Measurements from ENCODE around the gene NMNAT3. TPM values are rescaled to one million over a fixed set of nuclear protein-coding genes. Genes with fewer than 3 reads are reported as not detected.

The NMNAT3 gene
- total RNA-seq, 1 experiment from 2014 or later = 4.6 TPM

DNA sequence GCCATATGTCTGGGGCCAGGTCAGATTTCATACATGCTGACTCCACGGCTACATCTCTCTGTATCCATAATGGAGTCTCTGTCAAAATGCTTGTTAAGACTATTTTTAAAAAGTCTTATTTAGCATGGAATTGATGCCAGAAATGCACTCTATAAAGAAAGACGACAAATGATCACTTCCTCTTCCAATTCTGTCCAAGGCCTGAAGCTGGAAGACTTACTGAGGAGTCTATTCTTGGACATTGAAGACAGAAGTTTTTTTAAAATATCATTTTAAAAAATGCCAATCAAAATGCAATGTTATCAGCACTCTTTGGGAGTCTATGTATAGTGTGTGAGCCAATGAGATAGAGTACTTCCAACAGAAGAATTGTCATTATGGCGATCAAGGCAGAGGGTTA, 27.9 kb upstream of the NMNAT3 start:
- POLR2A ChIA-PET = no interaction called here
- Mint-ChIP-seq H3K27ac (no peak overlapping the region), H3K4me1 (peaks cover 6% of the 10 kb centered on the region), H3K36me3 (no peaks in the 10 kb centered on the region), H3K4me3 (no peak overlapping the region), H3K27me3 (ENCODE audit: low read depth) (peaks cover 6% of the 10 kb centered on the region), H3K9me3 (no peaks in the 10 kb centered on the region)
- CTCF ChIA-PET = no interaction called here
- DNase-seq (ENCODE audit: low spot score) = no peak
- TF ChIP-seq ZNF138 (CRISPR knock-in tag; conservative IDR thresholded peaks at IDR 0.05) (no peak), FOXP1 (CRISPR knock-in tag; IDR thresholded peaks at IDR 0.05; ENCODE audit: borderline replicate concordance) (no peak)
- TF ChIP-seq, protein P1, sequence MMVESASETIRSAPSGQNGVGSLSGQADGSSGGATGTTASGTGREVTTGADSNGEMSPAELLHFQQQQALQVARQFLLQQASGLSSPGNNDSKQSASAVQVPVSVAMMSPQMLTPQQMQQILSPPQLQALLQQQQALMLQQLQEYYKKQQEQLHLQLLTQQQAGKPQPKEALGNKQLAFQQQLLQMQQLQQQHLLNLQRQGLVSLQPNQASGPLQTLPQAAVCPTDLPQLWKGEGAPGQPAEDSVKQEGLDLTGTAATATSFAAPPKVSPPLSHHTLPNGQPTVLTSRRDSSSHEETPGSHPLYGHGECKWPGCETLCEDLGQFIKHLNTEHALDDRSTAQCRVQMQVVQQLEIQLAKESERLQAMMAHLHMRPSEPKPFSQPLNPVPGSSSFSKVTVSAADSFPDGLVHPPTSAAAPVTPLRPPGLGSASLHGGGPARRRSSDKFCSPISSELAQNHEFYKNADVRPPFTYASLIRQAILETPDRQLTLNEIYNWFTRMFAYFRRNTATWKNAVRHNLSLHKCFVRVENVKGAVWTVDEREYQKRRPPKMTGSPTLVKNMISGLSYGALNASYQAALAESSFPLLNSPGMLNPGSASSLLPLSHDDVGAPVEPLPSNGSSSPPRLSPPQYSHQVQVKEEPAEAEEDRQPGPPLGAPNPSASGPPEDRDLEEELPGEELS (CRISPR knock-in tag; IDR thresholded peaks at IDR 0.05) = no peak
- TF ChIP-seq, protein P2, sequence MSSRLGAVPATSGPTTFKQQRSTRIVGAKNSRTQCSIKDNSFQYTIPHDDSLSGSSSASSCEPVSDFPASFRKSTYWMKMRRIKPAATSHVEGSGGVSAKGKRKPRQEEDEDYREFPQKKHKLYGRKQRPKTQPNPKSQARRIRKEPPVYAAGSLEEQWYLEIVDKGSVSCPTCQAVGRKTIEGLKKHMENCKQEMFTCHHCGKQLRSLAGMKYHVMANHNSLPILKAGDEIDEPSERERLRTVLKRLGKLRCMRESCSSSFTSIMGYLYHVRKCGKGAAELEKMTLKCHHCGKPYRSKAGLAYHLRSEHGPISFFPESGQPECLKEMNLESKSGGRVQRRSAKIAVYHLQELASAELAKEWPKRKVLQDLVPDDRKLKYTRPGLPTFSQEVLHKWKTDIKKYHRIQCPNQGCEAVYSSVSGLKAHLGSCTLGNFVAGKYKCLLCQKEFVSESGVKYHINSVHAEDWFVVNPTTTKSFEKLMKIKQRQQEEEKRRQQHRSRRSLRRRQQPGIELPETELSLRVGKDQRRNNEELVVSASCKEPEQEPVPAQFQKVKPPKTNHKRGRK (CRISPR knock-in tag; IDR thresholded peaks at IDR 0.05; ENCODE audit: borderline replicate concordance) = no peak
- ATAC-seq = no peak

DNA sequence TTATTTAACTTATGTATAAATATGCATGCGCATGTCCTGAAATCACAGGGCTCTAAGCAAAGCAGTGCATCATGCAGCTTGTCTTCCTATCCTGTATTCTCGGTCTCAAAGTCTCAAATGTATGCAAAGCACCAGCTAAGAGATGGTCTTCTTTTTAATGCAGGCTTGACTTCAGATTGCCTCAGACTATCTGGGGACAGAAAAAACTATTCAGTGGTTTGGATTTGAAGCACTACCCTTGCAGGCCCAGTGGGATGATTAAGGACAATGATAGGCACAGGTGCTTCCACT, 18.5 kb upstream of the NMNAT3 start:
- TF ChIP-seq SMAD3 (CRISPR knock-in tag; IDR thresholded peaks at IDR 0.05; ENCODE audit: borderline replicate concordance) (no peak), TCF7 (CRISPR knock-in tag; IDR thresholded peaks at IDR 0.05; ENCODE audit: low read depth) (no peak), IRF2 (CRISPR knock-in tag; IDR thresholded peaks at IDR 0.05; ENCODE audit: borderline replicate concordance, low read depth) (no peak), GTF2I (CRISPR knock-in tag; conservative IDR thresholded peaks at IDR 0.05) (no peak)
- TF ChIP-seq, protein P3, sequence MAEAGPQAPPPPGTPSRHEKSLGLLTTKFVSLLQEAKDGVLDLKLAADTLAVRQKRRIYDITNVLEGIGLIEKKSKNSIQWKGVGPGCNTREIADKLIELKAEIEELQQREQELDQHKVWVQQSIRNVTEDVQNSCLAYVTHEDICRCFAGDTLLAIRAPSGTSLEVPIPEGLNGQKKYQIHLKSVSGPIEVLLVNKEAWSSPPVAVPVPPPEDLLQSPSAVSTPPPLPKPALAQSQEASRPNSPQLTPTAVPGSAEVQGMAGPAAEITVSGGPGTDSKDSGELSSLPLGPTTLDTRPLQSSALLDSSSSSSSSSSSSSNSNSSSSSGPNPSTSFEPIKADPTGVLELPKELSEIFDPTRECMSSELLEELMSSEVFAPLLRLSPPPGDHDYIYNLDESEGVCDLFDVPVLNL (CRISPR knock-in tag; IDR thresholded peaks at IDR 0.05; ENCODE audit: borderline replicate concordance, low read depth) = no peak
- Mint-ChIP-seq H3K36me3 (no peaks in the 10 kb centered on the region), H3K4me1 (peaks cover 9% of the 10 kb centered on the region), H3K27ac (no peak overlapping the region), H3K27me3 (ENCODE audit: low read depth) (no peaks in the 10 kb centered on the region), H3K4me3 (no peak overlapping the region), H3K9me3 (no peaks in the 10 kb centered on the region)
- ChIA-PET POLR2A (no interaction called here), CTCF (no interaction called here)
- ATAC-seq = no peak
- DNase-seq (ENCODE audit: low spot score) = no peak

DNA sequence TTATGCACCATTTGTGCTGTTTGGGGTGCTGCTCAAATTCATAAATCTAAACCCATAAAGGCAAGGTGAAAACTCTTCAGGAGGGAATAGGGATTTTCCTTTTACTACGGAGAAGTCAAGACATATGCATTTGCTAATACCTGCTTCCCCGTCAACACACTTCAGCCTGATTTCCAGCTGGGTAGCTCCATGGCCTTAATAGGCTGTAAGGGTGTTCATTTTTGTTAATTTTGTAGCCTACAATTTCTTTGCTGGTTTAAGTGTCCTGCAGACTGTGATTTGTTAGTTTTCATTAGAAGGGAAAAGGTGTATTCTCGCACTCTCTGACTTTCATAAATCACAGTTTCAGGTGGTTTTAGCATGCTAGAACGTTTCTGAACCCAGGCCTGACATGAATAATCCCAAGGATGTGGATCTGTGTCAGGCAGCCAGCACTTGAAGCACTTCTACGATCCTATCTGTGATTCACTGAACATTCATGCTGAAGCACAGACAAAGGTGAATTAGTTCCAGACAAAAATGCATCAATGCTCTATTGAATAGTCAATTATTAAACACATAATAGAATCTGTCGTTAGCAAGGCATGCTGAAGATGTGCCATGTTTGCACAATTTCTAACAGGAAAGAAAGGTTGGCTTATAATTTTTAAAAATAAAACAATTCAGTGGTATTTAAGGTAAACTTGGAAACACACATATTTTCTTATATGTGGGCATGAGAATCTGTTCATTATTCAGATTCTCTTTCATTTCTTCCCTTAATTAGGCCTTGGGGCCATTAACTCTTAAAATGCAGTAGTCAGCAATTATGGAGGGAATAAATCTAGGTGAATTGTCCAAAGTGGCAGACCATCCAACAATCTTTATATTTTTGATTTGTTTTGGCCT, 17.9 kb upstream of the NMNAT3 start:
- peaks cover 9% of the 10 kb centered on the region for H3K4me1 Mint-ChIP-seq
- ATAC-seq (no peak), DNase-seq (ENCODE audit: low spot score) (no peak)
- no peaks in the 10 kb centered on the region for H3K36me3 Mint-ChIP-seq
- CTCF ChIA-PET = interaction anchor here (1.2 to 1.3 kb wide), 2 partner anchors 23 to 239 kb away, joined by 3 to 5 read pairs; partner anchors contain the start of gene CLSTN2
- no peaks in the 10 kb centered on the region for H3K27me3 Mint-ChIP-seq (ENCODE audit: low read depth)
- no peak overlapping the region for H3K4me3 Mint-ChIP-seq
- POLR2A ChIA-PET = interaction anchor here (1.0 kb wide), 1 partner anchor 11 kb away, joined by 3 read pairs; no protein-coding TSS in a partner anchor
- H3K9me3 Mint-ChIP-seq = no peaks in the 10 kb centered on the region
- H3K27ac Mint-ChIP-seq = no peak overlapping the region
- TF ChIP-seq, protein P1 (CRISPR knock-in tag; IDR thresholded peaks at IDR 0.05) = no peak
- TF ChIP-seq CBFB (CRISPR knock-in tag; IDR thresholded peaks at IDR 0.05; ENCODE audit: low read depth) = no peak
- TF ChIP-seq, protein P4, sequence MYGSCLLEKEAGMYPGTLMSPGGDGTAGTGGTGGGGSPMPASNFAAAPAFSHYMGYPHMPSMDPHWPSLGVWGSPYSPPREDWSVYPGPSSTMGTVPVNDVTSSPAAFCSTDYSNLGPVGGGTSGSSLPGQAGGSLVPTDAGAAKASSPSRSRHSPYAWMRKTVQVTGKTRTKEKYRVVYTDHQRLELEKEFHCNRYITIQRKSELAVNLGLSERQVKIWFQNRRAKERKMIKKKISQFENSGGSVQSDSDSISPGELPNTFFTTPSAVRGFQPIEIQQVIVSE (CRISPR knock-in tag; IDR thresholded peaks at IDR 0.05; ENCODE audit: borderline replicate concordance) = no peak
- no peak for TF ChIP-seq NFATC4 (CRISPR knock-in tag; IDR thresholded peaks at IDR 0.05)
- TF ChIP-seq, protein P5, sequence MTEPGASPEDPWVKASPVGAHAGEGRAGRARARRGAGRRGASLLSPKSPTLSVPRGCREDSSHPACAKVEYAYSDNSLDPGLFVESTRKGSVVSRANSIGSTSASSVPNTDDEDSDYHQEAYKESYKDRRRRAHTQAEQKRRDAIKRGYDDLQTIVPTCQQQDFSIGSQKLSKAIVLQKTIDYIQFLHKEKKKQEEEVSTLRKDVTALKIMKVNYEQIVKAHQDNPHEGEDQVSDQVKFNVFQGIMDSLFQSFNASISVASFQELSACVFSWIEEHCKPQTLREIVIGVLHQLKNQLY (CRISPR knock-in tag; IDR thresholded peaks at IDR 0.05) = no peak
- TF ChIP-seq, protein P6, sequence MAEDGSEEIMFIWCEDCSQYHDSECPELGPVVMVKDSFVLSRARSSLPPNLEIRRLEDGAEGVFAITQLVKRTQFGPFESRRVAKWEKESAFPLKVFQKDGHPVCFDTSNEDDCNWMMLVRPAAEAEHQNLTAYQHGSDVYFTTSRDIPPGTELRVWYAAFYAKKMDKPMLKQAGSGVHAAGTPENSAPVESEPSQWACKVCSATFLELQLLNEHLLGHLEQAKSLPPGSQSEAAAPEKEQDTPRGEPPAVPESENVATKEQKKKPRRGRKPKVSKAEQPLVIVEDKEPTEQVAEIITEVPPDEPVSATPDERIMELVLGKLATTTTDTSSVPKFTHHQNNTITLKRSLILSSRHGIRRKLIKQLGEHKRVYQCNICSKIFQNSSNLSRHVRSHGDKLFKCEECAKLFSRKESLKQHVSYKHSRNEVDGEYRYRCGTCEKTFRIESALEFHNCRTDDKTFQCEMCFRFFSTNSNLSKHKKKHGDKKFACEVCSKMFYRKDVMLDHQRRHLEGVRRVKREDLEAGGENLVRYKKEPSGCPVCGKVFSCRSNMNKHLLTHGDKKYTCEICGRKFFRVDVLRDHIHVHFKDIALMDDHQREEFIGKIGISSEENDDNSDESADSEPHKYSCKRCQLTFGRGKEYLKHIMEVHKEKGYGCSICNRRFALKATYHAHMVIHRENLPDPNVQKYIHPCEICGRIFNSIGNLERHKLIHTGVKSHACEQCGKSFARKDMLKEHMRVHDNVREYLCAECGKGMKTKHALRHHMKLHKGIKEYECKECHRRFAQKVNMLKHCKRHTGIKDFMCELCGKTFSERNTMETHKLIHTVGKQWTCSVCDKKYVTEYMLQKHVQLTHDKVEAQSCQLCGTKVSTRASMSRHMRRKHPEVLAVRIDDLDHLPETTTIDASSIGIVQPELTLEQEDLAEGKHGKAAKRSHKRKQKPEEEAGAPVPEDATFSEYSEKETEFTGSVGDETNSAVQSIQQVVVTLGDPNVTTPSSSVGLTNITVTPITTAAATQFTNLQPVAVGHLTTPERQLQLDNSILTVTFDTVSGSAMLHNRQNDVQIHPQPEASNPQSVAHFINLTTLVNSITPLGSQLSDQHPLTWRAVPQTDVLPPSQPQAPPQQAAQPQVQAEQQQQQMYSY (CRISPR knock-in tag; IDR thresholded peaks at IDR 0.05) = no peak
- no peak for TF ChIP-seq SOX15 (CRISPR knock-in tag; IDR thresholded peaks at IDR 0.05)
- no peak for TF ChIP-seq TP53 (CRISPR knock-in tag; IDR thresholded peaks at IDR 0.05)
- no peak for TF ChIP-seq JUN (CRISPR knock-in tag; IDR thresholded peaks at IDR 0.05)

Data from WTC11 (cell line).